Measurements from ENCODE around the gene UNC45B.

GRCh38 chr17:35210741-35211140 is 63.1 kb downstream of the UNC45B start:
- TF ChIP-seq POLR2AphosphoS5 (IDR thresholded peaks at IDR 0.05) (no peak), EP300 (IDR thresholded peaks at IDR 0.05; ENCODE audit: low read depth) (no peak)
